H1 (cell line): ENCODE data around the gene SERPINB1.

Experiments used
- BCL11A ChIP-seq, 2 experiments: IDR thresholded peaks; one replicate each; pipeline ENCODE4 v1.6.1; 2011; ENCODE audit warnings: low read depth in 2 of 2, low read length in 2 of 2, mild to moderate bottlenecking in 2 of 2
- CBX5 ChIP-seq: fragments of 300-800, 300-1000 bp; sonication (generic); IDR thresholded peaks from 2 replicates; pipeline ENCODE4 v1.7.1; 2016; ENCODE audit warnings: antibody characterized with exemption, low read length, low read depth
- CEBPB ChIP-seq: IDR thresholded peaks from 2 replicates; pipeline ENCODE4 v1.6.1; 2012; ENCODE audit warnings: low read depth, low read length
- CTCF ChIP-seq, 3 experiments: IDR thresholded peaks; 1 replicate in 2 of 3; 2 replicates in 1 of 3; pipeline versions ENCODE4 v1.5.1 to v1.6.1; 2011; ENCODE audit warnings: low read length in 3 of 3, mild to moderate bottlenecking in 3 of 3, inconsistent platforms in 2 of 3, low read depth in 1 of 3, moderate library complexity in 1 of 3; ENCODE audit not compliant: insufficient read depth in 1 of 3; ENCODE audit errors: control extremely low read depth in 1 of 3
- EP300 ChIP-seq, 2 experiments: IDR thresholded peaks; 1 replicate in 1 of 2; 2 replicates in 1 of 2; pipeline ENCODE4 v1.6.1; 2011 to 2012; ENCODE audit warnings: low read depth in 2 of 2, low read length in 2 of 2, mild to moderate bottlenecking in 2 of 2, borderline replicate concordance in 1 of 2, inconsistent platforms in 1 of 2, moderate library complexity in 1 of 2
- GABPA ChIP-seq: IDR thresholded peaks from 2 replicates; pipeline ENCODE4 v1.6.1; 2011; ENCODE audit warnings: mild to moderate bottlenecking, low read length, moderate library complexity, borderline replicate concordance; ENCODE audit not compliant: insufficient read depth
- JUN ChIP-seq: IDR thresholded peaks from 2 replicates; pipeline ENCODE4 v1.6.1; 2011; ENCODE audit warnings: low read depth, mild to moderate bottlenecking, improper control_type of control experiment, low read length
- MAX ChIP-seq: IDR thresholded peaks from 2 replicates; pipeline ENCODE4 v1.6.1; 2012; ENCODE audit warnings: inconsistent platforms
- POLR2A ChIP-seq, 2 experiments: IDR thresholded peaks; 1 replicate in 1 of 2; 2 replicates in 1 of 2; pipeline ENCODE4 v1.6.1; 2011; ENCODE audit warnings: low read depth in 2 of 2, low read length in 2 of 2, mild to moderate bottlenecking in 2 of 2; ENCODE audit errors: control extremely low read depth in 1 of 2
- POLR2AphosphoS5 ChIP-seq: IDR thresholded peaks from 2 replicates; pipeline ENCODE4 v1.6.1; 2011; ENCODE audit warnings: low read depth, low read length
- SP1 ChIP-seq: IDR thresholded peaks from 2 replicates; pipeline ENCODE4 v1.6.1; 2011; ENCODE audit warnings: low read depth, low read length
- TAF1 ChIP-seq: IDR thresholded peaks from 2 replicates; pipeline ENCODE4 v1.6.1; 2011; ENCODE audit warnings: mild to moderate bottlenecking, low read depth, low read length
- TCF12 ChIP-seq: IDR thresholded peaks from 2 replicates; pipeline ENCODE4 v1.6.1; 2011; ENCODE audit warnings: low read depth, mild to moderate bottlenecking, low read length
- YY1 ChIP-seq: IDR thresholded peaks from 2 replicates; pipeline ENCODE4 v1.6.1; 2011; ENCODE audit warnings: low read depth, mild to moderate bottlenecking, low read length

- TF ChIP-seq TCF12 (no peak), POLR2A (IDR thresholded peaks at IDR 0.05; ENCODE audit: control extremely low read depth in 1 of 2, low read depth in 2 of 2, low read length in 2 of 2) (no peak), CTCF (IDR thresholded peaks at IDR 0.05; ENCODE audit: control extremely low read depth in 1 of 3, insufficient read depth in 1 of 3, low read depth in 1 of 3, low read length in 3 of 3) (no peak), GABPA (no peak), EP300 (IDR thresholded peaks at IDR 0.05; ENCODE audit: borderline replicate concordance in 1 of 2, low read depth in 2 of 2, low read length in 2 of 2) (no peak), MAX (no peak), JUN (no peak), TAF1 (no peak), CBX5 (no peak), SP1 (no peak), BCL11A (IDR thresholded peaks at IDR 0.05; ENCODE audit: low read depth in 2 of 2, low read length in 2 of 2) (no peak), POLR2AphosphoS5 (no peak), YY1 (no peak), CEBPB (no peak)
These were observed 4.2 kb upstream of the SERPINB1 start for GRCh38 chr6:2845880-2846208.
